GM20000 (cell line): ENCODE results near the gene B3GALNT1.
A peak's percentile ranks its signal among the peaks of the same experiment; 100 is the strongest.
"Not testable (repeated sequence)": the region's sequence is repeated elsewhere in the genome, so short reads cannot be mapped to it uniquely, and the experiment has no call there.

Source experiments
- DNase-seq: peaks from one replicate; pipeline ENCODE4 v3.0.0; 2012; ENCODE audit warnings: low spot score
- CTCF ChIP-seq: IDR thresholded peaks from 2 replicates; pipeline ENCODE4 v1.5.1; 2012; ENCODE audit warnings: mild to moderate bottlenecking, control low read depth; ENCODE audit errors: extremely low read depth, missing control alignments

Gene B3GALNT1

GRCh38 chr3:161049683-161050248 is 55.4 kb downstream of the B3GALNT1 start:
- DNase-seq, result no peak
- no peak for TF ChIP-seq CTCF

DNA sequence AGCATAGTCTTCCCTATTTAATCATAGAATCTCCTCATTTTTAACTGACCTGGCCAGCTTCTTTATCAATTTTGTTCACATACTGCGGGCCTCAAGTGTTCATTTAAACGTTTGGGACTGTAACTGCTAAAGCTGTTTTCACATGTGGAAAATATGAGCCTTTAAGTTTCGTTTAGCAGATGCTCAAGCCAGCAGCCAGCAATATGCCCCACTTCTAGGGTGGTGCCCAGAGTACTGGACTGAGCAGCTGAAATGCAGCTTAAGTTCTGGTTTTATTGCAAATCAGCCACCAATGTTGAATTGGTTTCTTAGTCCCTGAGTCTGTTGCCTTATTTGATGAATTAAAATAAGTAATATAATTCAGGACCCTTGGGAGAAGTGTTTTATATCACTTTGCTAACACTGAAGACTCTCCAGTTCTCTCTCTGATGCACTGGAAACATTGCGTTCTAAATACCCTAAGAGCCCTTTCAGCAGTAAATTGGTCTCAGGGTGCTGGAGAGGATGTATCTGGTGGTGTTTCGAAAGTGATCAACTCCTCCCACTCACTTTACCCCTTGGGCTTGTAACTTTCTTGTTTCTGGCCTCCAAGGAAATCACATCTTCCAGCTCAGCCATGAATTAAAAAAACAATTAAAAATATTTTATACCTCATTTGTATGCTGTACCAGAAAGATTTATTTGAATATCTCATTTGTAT is 61.7 kb downstream of the B3GALNT1 start:
- TF ChIP-seq CTCF, result no peak
- DNase-seq, result peak; percentile 22

DNA sequence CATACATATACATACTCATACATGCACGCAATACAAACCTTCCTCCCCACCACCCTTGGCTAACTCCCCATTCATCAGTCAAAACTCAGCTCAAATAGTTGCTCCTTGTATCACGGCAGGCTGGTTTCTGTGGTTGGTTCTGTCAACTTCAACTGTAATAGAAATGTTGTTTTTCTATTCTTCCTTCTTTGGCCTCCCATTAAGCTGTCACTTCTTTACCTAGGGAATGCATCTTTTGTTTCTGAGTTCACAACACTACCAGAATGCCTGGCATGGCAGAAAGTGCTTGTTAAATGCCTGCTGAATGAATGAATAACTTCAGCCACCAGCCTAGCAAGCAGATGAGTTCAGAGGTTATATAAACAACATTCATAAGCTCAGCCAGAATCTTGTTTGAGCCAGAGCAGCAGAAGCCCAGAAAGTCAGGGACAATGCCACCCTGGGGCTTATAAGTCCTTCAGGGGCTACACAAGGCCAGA is 63.1 kb downstream of the B3GALNT1 start:
- DNase-seq, result no peak
- TF ChIP-seq CTCF, result no peak

- no peak for DNase-seq
- TF ChIP-seq CTCF, result no peak
These were observed 66.4 kb downstream of the B3GALNT1 start for GRCh38 chr3:161038725-161039124.

DNA sequence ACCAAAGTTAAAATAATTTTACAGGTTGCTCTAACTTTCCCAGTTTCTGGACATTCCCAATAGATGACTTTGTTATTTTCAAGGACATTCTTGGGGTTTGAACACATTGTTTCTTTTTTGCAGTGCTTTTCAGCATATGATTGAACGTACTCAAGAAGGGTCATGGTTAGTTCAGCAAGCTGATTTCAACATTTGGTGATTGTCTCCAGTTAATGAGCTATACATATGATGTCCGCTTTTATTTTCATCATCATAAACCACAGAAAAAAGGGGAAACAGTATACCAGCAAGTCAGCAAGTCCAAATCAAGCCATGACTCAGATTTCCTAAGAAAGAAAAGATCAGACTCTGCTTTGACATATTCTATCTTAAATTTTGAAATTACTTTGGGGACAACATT is 69.4 kb downstream of the B3GALNT1 start:
- DNase-seq, result no peak
- TF ChIP-seq CTCF, result no peak

DNA sequence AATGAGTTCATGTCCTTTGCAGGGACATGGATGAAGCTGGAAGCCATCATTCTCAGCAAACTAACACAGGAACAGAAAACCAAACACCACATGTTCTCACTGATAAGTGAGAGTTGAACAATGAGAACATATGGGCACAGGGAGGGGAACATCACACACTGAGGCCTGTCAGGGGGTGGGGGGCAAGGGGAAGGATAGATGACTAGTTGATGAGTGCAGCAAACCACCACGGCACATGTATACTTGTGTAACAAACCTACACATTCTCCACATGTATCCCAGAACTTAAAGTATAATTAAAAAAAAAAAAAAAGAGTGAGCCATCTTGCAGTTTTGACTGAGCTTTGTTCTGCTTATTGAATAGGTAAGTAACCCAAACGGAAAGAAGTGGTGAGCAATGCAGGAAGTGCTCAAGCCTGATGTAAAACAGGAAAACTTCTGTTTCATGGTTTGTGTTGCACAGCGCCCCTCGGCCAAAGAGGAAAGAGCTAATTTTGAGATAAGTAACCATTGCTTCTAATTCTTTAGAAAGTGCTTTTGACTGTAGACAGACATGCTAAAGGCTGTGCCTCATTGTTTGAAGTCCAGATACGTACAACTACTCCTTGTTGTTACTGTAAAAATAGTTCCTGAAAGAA is 70.1 kb downstream of the B3GALNT1 start:
- DNase-seq, result not testable (repeated sequence)
